OCI-LY1 (cell line): Measurements from ENCODE around the gene SVOPL.

Source experiments
- H2AFZ ChIP-seq: fragments of 200-600 bp; sonication (generic), shearing (Covaris generic); 2 replicates; pipeline ENCODE4 v1.6.0; 2014; ENCODE audit warnings: antibody characterized with exemption, mild to moderate bottlenecking, low read length
- H3F3A ChIP-seq: fragments of 200-600 bp; sonication (generic), shearing (Covaris generic); 2 replicates; pipeline ENCODE4 v1.6.0; 2014; ENCODE audit warnings: mild to moderate bottlenecking, antibody characterized with exemption, low read length, moderate library complexity; ENCODE audit not compliant: insufficient read depth
- H3K27ac ChIP-seq: fragments of 200-600 bp; sonication (generic); 2 replicates; pipeline ENCODE4 v1.5.1; 2014; ENCODE audit warnings: low read length, mixed run types, mild to moderate bottlenecking, low read depth; ENCODE audit not compliant: poor library complexity, severe bottlenecking
- H3K27me3 ChIP-seq: fragments of 200-600 bp; sonication (generic); 2 replicates; pipeline ENCODE4 v1.6.0; 2014; ENCODE audit warnings: antibody characterized with exemption, mild to moderate bottlenecking, low read length, moderate library complexity; ENCODE audit not compliant: insufficient read depth
- H3K36me3 ChIP-seq: fragments of 200-600 bp; sonication (generic); 2 replicates; pipeline ENCODE4 v1.6.1; 2014; ENCODE audit warnings: mild to moderate bottlenecking, antibody characterized with exemption, low read length, moderate library complexity, mixed read lengths; ENCODE audit not compliant: insufficient read depth
- H3K4me1 ChIP-seq: fragments of 200-600 bp; sonication (generic); 2 replicates; pipeline ENCODE4 v1.5.1; 2014; ENCODE audit warnings: mild to moderate bottlenecking, low read length, moderate library complexity; ENCODE audit not compliant: insufficient read depth, severe bottlenecking
- H3K4me2 ChIP-seq: fragments of 200-600 bp; sonication (generic), shearing (Covaris generic); 2 replicates; pipeline ENCODE4 v1.6.1; 2014; ENCODE audit warnings: low read length
- H3K4me3 ChIP-seq: fragments of 200-600 bp; sonication (generic); 2 replicates; pipeline ENCODE4 v1.5.1; 2014; ENCODE audit warnings: low read length, low read depth, mild to moderate bottlenecking, mixed read lengths; ENCODE audit not compliant: poor library complexity, severe bottlenecking
- H3K79me2 ChIP-seq: fragments of 200-600 bp; shearing (Covaris generic); 2 replicates; pipeline ENCODE4 v1.6.1; 2016; ENCODE audit warnings: mixed run types, low read length, mixed read lengths; ENCODE audit not compliant: insufficient read depth
- H3K9ac ChIP-seq: fragments of 200-600 bp; sonication (generic), shearing (Covaris generic); 2 replicates; pipeline ENCODE4 v1.6.1; 2014; ENCODE audit warnings: mild to moderate bottlenecking, low read length, mixed read lengths
- H3K9me2 ChIP-seq: fragments of 200-600 bp; sonication (generic), shearing (Covaris generic); 2 replicates; pipeline ENCODE4 v1.6.1; 2014; ENCODE audit warnings: low read depth, mild to moderate bottlenecking, low read length, mixed read lengths
- H3K9me3 ChIP-seq: fragments of 200-600 bp; shearing (Covaris generic); 2 replicates; pipeline ENCODE4 v1.6.1; 2014; ENCODE audit warnings: low read length, mixed read lengths
- H4K20me1 ChIP-seq: fragments of 200-600 bp; sonication (generic), shearing (Covaris generic); 2 replicates; pipeline ENCODE4 v1.6.0; 2016; ENCODE audit warnings: mild to moderate bottlenecking, low read length; ENCODE audit not compliant: insufficient read depth
- EZH2 ChIP-seq: fragments of 200-600 bp; sonication (generic), shearing (Covaris generic); IDR thresholded peaks from 2 replicates; pipeline ENCODE4 v1.8.0; 2017; ENCODE audit warnings: borderline replicate concordance, mixed run types, mild to moderate bottlenecking, antibody characterized with exemption, low read length, moderate library complexity, mixed read lengths
- TF ChIP-seq, protein P1 (sequence below): fragments of 200-600 bp; sonication (generic), shearing (Covaris generic); IDR thresholded peaks from 2 replicates; pipeline ENCODE4 v1.5.1; 2017; ENCODE audit warnings: mild to moderate bottlenecking, antibody characterized with exemption, low read length, moderate library complexity, mixed read lengths

SVOPL gene

DNA sequence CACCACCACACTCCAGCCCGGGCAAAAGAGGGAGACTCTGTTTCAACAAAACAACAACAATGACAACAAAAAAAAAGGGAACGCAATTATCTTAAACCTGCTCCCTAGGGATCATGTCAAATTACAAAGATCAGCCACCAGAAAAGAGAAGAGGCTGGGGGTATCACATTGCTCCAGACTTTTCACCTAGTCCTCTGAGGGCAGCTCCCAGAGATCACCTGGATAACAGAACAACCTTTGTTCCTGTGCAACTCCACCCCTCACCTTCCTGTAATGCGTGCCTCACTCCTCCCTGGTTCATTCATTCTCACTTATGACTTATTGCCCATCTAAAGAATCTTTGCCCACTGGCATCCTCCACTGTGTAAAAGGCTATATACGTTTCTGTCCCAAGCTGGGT lies 31.8 kb downstream of the SVOPL start:
- Histone ChIP-seq H3K27ac (no peak overlapping the region), H3K4me2 (no peak overlapping the region), H3K9me2 (no peaks in the 10 kb centered on the region), H3K4me1 (no peaks in the 10 kb centered on the region), H4K20me1 (no peaks in the 10 kb centered on the region), H3K9me3 (no peaks in the 10 kb centered on the region), H3K9ac (no peak overlapping the region), H3K27me3 (no peaks in the 10 kb centered on the region), H3K79me2 (no peaks in the 10 kb centered on the region), H2AFZ (no peak overlapping the region), H3F3A (no peaks in the 10 kb centered on the region), H3K4me3 (no peak overlapping the region), H3K36me3 (no peaks in the 10 kb centered on the region)
- TF ChIP-seq, protein P1, sequence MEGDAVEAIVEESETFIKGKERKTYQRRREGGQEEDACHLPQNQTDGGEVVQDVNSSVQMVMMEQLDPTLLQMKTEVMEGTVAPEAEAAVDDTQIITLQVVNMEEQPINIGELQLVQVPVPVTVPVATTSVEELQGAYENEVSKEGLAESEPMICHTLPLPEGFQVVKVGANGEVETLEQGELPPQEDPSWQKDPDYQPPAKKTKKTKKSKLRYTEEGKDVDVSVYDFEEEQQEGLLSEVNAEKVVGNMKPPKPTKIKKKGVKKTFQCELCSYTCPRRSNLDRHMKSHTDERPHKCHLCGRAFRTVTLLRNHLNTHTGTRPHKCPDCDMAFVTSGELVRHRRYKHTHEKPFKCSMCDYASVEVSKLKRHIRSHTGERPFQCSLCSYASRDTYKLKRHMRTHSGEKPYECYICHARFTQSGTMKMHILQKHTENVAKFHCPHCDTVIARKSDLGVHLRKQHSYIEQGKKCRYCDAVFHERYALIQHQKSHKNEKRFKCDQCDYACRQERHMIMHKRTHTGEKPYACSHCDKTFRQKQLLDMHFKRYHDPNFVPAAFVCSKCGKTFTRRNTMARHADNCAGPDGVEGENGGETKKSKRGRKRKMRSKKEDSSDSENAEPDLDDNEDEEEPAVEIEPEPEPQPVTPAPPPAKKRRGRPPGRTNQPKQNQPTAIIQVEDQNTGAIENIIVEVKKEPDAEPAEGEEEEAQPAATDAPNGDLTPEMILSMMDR: no peak
- TF ChIP-seq EZH2: no peak

DNA sequence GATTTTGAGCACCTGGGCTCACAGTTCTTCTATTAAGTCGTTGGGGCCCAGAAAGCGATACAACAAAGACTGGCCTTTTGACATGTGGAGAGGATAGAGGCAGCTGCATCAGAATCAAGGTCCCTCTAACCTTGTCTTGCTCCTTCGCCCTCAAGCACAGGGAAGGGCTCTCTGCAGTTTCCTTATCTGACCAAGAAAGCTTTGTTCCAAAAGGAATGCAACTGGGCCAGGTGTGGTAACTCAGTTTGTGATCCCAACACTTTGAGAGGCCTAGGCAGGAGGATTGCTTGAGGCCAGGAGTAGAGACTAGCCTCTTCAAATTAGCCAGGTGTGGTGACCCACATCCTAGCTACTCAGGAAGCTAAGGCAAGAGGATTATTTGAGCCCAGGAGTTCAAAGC lies 32.2 kb downstream of the SVOPL start:
- H3K4me3 ChIP-seq: no peak overlapping the region
- H3K79me2 ChIP-seq: no peaks in the 10 kb centered on the region
- no peaks in the 10 kb centered on the region for H3K36me3 ChIP-seq
- H3K4me1 ChIP-seq: no peaks in the 10 kb centered on the region
- H2AFZ ChIP-seq: no peak overlapping the region
- TF ChIP-seq, protein P1: no peak
- TF ChIP-seq EZH2: no peak
- no peak overlapping the region for H3K4me2 ChIP-seq
- H3F3A ChIP-seq: no peaks in the 10 kb centered on the region
- no peaks in the 10 kb centered on the region for H3K9me3 ChIP-seq
- H3K9me2 ChIP-seq: no peaks in the 10 kb centered on the region
- no peak overlapping the region for H3K27ac ChIP-seq
- H3K27me3 ChIP-seq: no peaks in the 10 kb centered on the region
- no peak overlapping the region for H3K9ac ChIP-seq
- H4K20me1 ChIP-seq: no peaks in the 10 kb centered on the region

DNA sequence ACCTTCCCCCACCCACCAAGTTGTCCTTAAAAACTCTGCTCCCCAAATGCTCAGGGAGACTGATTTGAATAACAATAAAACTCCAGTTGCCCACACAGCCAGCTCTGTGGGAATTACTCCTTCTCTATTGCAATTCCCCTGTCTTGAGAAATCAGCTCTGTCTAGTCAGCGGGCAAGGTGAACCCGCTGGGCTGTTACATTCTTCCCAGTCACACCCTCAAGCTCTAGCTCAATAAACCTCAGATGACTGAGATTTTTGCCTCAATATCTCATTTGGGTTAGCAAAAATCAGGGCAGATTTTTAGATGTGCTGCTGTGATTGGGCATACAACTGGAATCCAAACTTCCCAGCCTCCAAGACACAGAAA lies 32.9 kb downstream of the SVOPL start:
- no peaks in the 10 kb centered on the region for H3K9me2 ChIP-seq
- no peaks in the 10 kb centered on the region for H3K79me2 ChIP-seq
- TF ChIP-seq, protein P1: no peak
- TF ChIP-seq EZH2: no peak
- no peaks in the 10 kb centered on the region for H3F3A ChIP-seq
- no peaks in the 10 kb centered on the region for H3K4me1 ChIP-seq
- H3K27me3 ChIP-seq: no peaks in the 10 kb centered on the region
- H3K4me3 ChIP-seq: no peak overlapping the region
- no peak overlapping the region for H2AFZ ChIP-seq
- H3K9me3 ChIP-seq: no peaks in the 10 kb centered on the region
- no peak overlapping the region for H3K4me2 ChIP-seq
- no peaks in the 10 kb centered on the region for H3K36me3 ChIP-seq
- H4K20me1 ChIP-seq: no peaks in the 10 kb centered on the region
- no peak overlapping the region for H3K9ac ChIP-seq
- no peak overlapping the region for H3K27ac ChIP-seq
